GM21515 (cell line): ENCODE results near the gene HPS3.

Source experiments
- ATAC-seq: cut with Tn5 transposase; IDR thresholded peaks from one replicate; pipeline ENCODE4 v1.9.1; 2021; ENCODE audit not compliant: unreplicated experiment

The HPS3 gene

GRCh38 chr3:149120051-149120972, 9.1 kb upstream of the HPS3 start:
- ATAC-seq, result no peak

GRCh38 chr3:149122721-149123578, 6.5 kb upstream of the HPS3 start:
- no peak for ATAC-seq

DNA sequence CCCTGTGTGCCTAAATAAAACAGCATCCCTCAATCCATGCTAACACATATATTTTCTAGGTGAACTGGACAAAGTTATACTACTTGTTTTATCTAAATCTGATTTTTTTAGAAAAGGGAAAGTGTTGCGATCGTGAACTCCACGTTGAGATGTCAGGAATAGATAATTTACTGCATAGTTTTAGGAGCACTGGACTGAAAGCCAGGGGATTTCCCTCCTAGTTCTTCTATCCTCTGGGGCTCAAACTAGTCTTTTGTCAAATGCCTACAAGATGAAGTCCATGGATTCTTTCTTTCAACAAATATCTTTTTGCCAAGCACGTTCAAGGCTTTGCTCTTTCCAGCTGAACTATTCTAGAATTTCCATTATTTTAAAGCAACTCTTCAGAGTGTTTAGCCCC, 617 bp upstream of the HPS3 start:
- ATAC-seq, result peak; percentile 6

DNA sequence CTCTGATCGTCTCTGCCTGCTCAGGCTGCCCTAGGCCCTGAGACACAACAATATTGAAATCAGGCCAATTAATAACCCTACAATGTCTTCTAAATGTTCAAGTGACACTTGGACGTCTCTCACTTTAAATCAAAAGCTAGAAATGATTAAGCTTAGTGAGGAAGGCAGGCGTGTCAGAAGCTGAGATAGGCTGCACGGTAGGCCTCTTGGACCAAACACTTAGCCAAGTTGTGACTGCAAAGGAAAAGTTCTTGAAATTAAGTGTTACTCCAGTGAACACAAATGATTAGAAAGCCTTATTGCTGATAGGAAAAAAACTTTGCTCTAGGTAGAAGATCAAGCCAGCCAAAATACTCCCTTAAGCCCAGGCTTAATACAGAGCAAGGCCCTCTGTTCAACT, 2.2 kb downstream of the HPS3 start:
- ATAC-seq, result no peak

DNA sequence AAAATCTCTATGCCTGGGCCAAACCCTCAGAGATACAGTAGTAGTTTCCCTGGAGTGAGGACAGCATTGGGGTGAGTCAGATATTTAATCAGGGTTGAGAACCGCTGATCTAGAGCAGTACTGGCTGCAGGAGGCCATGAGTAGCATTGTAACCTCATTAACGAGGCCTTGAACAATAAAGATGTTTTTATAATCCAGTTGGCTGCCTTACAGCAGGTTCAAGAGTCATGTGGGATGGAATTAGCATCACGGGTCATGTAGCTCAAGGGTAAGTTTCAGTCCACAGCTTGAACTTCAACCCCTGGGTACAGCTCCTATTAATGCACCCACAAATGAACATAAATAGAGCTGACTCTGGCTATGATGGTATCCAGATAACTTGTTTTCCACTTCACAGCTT, 5.1 kb downstream of the HPS3 start:
- no peak for ATAC-seq

- no peak for ATAC-seq
Observed at GRCh38 chr3:149142682-149143081, 13.2 kb downstream of the HPS3 start.

DNA sequence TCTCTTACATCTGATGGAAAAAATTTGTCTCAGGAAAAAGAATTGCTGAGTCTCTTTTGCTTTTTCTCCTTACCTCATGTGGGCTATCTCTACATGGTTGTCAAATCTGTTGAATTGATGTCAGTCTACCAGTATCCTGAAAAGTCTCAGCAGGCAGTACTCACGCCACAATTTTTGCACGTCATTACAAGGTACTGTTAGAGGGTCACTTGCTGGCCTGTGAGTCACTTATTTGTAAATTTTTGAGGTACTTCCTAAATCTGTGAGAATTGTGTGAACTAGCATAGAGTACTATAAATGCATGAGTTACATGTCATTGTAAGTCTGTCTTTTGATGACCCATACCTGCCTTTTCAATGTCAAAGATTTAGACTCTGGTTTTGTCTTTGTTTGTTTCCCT, 15.9 kb downstream of the HPS3 start:
- no peak for ATAC-seq

- ATAC-seq, result no peak
Observed at GRCh38 chr3:149145974-149146373, 16.5 kb downstream of the HPS3 start.

- no peak for ATAC-seq
Observed at GRCh38 chr3:149150436-149150835, 21.0 kb downstream of the HPS3 start.

GRCh38 chr3:149151843-149152242, 22.4 kb downstream of the HPS3 start:
- no peak for ATAC-seq

- peak; percentile 98 for ATAC-seq
Observed at GRCh38 chr3:149152420-149152819, 23.0 kb downstream of the HPS3 start.

- ATAC-seq, result no peak
Observed at GRCh38 chr3:149153402-149153801, 24.0 kb downstream of the HPS3 start.

DNA sequence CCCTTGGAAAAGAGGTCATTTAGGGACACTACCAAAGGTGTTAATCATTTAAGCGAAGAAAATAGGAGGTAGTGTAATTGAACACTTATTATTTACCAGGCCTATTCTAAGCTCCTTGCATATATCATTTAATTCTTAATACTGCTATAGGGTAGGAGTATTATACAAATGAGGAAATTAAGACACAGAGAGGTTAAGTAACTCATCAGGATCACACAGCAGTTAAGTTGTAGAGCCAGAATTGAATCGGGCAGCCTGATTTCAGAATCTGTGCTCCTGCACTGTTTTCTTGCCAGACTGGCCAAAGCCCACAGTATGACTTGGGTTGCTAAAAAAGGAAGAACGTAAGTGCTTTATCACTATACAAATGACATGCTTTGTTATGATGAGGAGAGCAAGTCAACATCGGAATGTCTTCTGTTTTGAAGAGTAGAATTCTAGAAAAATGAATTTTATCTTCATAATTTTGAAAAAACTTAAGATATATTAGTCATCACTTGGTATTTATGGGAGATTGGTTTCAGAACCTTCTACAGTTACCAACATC, 31.4 kb downstream of the HPS3 start:
- ATAC-seq, result no peak

GRCh38 chr3:149162007-149162406, 32.6 kb downstream of the HPS3 start:
- no peak for ATAC-seq

GRCh38 chr3:149163066-149163465, 33.6 kb downstream of the HPS3 start:
- ATAC-seq, result no peak

DNA sequence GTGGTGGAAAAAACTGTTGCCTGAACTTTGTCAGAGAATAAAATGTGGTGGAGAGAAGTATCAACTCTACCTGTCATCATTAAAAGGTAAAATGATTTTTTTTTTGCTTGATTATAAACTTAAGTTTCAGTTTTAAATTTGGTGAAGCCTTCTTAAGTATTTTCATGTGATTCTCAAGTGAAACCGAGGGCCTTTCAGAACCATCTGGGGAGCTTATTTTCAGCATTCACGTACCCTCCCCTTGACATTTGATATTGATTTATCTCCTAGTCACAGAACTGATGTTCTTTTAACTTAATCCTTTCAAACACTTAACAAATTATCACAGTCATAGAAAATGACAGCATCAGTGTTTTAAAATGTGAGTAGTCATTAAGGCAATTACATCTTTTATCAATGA, 38.5 kb downstream of the HPS3 start:
- no peak for ATAC-seq

- ATAC-seq, result no peak
Observed at GRCh38 chr3:149170672-149171071, 41.2 kb downstream of the HPS3 start.

- ATAC-seq, result peak; percentile 78
Observed at GRCh38 chr3:149174901-149175300, 45.5 kb downstream of the HPS3 start.

GRCh38 chr3:149177122-149177521, 47.7 kb downstream of the HPS3 start:
- ATAC-seq, result no peak

DNA sequence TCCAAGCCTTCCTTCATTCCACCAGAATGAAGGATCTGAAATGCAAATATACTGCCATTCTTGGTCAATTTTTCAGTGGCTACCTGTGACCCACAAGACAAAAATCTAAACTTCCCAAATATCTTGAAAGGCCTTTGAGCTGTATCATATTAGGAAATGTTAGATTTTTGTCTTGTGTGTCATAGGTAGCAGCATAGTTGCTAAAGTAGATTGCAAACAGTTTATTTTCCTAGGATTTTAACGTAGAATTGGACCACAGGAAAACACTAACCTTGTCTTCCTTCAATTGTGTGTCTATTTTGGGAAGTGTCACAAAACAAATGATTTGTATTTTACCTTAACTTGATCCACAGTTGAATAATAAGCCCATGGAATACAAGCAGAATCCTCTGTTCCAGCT, 49.8 kb downstream of the HPS3 start:
- ATAC-seq, result no peak

GRCh38 chr3:149180057-149180573, 50.7 kb downstream of the HPS3 start:
- ATAC-seq, result no peak
